ENCODE results near the gene NKD2.
"Not testable (repeated sequence)": the region's sequence is repeated elsewhere in the genome, so short reads cannot be mapped to it uniquely, and the experiment has no call there.

The NKD2 gene

DNA sequence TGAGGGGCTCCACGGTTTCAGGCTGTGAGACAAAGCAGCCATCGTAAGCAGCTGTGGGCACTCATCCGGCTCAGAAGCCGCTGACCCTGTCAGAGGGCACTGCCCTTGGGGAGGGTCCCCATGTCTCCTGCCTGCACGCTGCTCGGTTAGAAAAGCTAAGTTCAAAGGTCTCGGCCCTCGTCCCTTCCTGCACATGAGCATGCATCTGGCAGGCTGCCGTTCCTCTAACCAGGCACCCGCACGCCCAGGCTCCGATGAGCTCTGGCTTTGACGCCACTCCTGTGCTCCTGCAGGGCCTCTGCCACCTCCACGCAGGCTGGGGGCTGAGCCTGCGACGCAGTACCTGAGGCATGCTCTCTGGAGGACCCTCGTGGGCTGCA, 51.3 kb downstream of the NKD2 start:
- no peak for DNase-seq

DNA sequence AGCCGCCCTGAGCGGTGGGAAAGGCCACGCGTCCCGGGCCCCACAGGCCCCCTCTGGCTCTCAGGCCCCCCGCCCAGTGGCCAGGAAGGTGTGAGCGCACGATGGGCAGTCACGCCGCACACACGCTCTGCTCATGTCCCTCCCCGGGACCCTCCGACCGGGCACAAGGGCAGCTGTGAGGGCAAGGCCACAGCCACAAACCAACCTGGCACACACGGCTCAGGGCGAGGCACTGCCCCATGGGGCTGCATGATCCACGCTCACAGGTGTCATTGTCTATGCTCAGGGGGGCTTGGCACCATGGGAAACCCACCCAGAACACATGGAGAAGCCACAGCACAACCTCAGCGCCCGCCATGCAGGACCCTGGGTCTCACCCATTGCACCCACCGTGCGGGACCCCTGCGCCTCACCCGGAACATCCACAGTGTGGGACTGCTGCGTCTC, 52.0 kb downstream of the NKD2 start:
- no peak for DNase-seq

DNA sequence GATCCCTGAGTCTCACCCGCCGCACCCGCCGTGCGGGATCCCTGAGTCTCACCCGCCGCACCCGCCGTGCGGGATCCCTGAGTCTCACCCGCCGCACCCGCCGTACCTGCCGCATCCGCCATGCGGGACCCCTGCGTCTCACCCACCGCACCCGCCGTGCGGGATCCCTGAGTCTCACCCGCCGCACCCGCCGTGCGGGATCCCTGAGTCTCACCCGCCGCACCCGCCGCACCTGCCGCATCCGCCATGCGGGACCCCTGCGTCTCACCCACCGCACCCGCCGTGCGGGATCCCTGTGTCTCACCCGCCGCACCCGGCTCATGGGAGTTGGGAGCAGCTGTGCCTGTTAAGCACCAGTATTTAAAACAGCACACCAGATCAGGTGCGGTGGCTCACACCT, 52.7 kb downstream of the NKD2 start:
- DNase-seq = not testable (repeated sequence)

DNA sequence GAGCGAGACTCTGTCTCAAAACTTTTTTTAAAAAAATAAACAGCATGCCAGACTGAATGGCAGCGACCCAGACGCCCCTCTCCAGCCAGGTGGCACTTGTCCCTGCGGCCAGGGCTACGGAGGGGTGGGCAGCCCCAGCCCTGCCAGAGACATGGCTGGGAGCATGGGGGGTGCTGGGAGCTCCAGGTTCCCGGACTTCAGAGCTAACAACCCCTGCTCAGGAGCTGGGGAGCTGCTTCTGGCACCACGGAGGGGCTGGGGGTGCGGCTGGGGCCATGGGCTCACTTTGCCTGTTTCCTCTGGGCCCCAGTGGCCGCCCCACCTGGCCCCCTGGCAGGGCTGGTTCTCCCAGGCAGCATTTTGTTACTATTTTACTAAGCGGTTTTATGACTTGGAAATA, 53.3 kb downstream of the NKD2 start:
- DNase-seq = no peak

DNA sequence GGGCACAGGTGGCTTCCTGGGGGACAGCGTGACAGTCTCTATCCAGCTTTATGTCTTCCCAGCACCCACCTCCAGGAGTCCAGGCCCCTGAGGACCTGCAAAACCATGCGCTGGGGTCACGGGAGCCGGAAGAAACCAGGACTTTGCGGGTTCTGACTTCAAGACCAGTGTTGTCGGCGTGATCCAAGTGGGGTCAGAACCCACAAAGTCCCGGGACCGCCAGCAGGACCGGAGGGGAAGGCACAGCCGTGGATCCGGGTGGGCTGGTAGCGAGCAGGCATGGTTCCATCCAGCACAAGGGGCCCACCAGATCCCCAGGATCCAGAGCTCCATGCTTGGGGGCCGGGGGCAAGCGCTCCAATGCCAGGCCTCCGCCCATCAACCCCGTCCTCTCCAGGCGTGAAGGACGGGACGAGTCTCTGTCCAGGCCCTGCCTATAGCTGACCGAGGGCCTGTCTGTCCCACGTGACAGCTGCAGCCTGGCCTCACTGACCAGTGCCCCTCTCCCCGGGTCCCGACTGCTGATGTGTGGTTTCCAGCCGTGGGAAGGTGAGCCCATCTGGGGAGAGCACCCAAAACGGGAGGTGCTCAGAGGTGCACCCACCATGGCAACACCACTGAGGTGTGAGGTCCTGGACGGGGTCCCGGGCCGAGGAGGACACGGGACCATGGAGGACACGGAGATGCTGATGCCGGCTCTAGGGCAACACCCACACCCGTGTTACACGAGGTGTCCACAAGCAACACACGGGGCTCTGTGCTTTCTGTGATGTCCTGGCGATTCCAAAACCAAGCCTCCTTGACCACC, 54.4 kb downstream of the NKD2 start:
- no peak for DNase-seq

- no peak for DNase-seq
Measured at GRCh38 chr5:1063661-1064382, 55.2 kb downstream of the NKD2 start.

GRCh38 chr5:1064383-1065142, 56.0 kb downstream of the NKD2 start:
- no peak for DNase-seq

GRCh38 chr5:1065143-1065750, 56.6 kb downstream of the NKD2 start:
- DNase-seq = no peak

DNA sequence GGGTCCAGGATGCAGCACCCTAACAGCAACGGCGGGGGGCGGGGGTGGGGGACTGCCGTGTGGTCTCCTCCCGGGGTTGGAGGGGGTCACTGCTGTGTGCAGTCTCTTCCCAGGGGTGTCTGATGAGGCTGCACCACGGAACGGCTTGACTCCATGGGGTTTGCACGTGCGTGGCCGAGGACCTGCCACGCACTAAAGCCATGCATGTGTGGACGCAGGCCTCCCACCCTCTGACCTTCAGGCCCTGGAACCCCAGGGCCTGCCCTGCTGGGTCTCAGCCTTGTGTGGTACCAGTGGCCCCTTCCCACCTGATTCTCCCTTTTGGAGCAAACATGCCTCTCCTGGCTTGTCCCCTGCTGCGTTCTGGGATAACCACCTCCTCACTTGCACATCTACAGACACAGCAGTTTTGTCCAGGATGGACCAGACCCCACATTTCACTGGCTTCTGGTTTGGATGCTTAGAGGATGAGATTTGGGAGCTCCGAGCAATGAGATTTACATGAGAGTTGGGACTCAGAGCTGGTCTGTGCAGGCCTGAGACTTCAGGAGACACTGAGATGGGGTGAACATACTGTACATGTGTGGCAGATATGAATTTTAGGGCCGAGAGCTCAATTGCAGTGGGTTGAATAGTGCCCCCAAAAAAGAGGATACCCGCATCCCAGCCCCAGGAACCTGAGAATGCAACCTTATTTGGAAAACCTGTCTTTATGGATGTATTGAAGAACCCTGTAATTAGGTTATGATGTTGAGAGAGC, 57.5 kb downstream of the NKD2 start:
- no peak for DNase-seq

- DNase-seq = no peak
Measured at GRCh38 chr5:1066676-1067075, 58.1 kb downstream of the NKD2 start.

DNA sequence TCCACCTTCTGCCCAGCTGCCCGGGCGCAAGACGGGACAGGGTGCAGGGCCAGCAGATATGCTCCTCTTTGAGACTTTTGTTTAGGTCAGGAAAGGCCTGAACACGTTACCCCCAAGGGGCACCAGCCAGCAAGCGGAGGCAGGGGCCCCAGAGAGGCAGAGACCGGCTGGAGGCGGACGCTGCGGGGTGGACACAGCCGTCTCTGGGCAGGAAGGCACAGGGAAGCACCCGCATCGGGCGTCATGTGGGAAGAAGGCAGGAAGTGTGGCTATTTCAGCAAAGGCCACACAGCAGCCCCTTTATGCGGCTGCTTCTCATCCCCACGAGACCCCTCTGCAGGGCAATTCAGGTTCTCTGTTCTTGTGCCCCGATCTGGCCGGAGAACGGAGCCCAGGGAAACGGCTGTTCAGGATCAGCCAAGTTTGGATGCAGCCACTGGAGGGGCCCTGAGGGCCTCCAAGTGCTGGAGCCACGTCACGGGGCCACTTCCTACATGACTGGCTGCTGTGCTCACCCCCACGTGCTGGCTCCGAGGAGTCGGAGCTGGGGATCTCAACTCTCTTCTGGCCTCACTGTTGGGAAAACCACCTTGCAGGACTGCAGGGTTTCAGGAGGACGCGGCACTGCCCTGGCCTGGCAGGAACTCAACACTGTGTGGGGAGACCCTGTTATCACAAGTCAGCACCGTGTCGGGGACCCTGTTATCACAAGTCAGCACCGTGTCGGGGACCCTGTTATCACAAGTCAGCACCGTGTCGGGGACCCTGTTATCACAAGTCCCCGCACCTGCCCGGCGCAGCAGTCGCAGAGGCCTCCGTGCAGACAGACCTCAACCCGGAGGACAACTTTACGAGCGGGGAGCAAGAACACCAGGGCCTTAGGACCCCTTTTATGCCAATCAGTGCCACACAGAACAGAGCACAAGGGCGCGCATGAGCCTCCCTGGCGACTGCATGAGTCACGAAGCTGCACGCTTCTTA, 58.8 kb downstream of the NKD2 start:
- DNase-seq = no peak

DNA sequence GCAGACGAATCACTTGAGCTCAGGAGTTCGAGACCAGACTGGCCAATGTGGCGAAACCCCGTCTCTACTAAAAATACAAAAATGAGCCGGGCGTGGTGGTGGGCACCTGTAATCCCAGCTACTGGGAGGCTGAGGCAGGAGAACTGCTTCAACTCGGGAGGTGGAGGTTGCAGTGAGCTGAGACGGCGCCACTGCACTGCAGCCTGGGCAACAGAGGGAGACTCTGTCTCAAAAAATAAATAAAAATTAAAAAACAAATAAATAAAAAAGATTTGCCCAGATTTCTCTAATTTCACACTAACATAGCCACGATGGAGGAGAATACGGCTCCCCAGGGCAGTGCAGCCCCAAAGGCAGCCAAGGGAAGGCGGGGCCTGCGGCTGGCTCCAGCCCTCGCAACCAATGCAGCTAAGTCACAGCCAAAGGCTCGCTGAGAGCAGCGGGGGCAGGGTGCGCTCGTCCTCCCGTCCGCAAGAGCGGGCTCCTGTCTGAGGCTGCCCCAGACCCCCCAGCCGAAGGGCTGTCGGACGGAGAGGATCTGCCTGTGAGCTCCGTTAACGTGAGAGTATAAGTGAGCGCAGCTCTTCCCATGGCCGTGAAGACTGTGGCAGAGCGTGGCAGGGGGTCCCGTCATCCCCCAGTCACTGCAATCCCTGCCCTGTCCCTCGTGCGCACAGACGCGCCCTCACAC, 59.7 kb downstream of the NKD2 start:
- no peak for DNase-seq

GRCh38 chr5:1068895-1069719, 60.5 kb downstream of the NKD2 start:
- no peak for DNase-seq

DNA sequence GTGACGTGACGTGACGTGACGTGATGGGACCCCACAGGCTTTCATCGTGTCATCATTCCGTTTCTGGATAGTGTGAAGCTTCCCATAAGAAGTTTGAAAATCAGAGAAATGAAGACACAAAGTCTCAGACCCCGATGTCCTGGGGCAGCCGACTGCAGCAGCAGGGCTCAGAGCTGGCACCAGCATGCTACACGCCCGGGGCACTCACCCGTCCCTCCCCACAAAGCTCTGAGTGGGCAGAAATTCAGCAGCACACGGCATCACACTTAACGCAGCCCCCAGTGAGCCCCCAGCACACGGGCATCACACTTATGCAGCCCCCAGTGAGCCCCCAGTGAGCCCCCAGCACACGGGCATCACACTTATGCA, 61.1 kb downstream of the NKD2 start:
- no peak for DNase-seq

- DNase-seq = no peak
Measured at GRCh38 chr5:1073239-1074102, 64.9 kb downstream of the NKD2 start.

DNA sequence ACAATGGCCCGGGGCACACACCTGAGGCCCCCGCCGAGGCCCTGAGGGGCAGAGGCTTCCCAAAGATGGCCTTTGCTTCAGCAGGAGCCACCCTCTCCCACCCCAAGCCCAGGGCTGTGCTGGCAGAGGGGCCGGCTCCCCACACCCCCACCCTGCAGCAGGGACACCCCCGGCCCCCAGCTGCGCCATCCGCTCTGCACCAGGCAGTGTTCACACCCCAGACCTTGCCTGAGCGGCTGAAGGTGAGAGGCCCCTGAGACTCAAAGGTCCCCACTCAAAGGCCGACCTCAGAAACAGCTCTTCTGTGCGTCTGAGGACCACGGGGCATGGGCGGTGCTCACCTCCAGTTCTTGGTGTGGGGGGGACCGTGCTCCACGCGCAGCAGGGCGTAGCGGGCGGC, 65.6 kb downstream of the NKD2 start:
- DNase-seq = no peak

GRCh38 chr5:1074816-1075554, 66.4 kb downstream of the NKD2 start:
- DNase-seq = no peak

GRCh38 chr5:1075555-1075881, 66.9 kb downstream of the NKD2 start:
- no peak for DNase-seq
